Endodermal cell (in vitro differentiated cells): ENCODE results near the gene PJA2. TPM values are rescaled to one million over a fixed set of nuclear protein-coding genes. Genes with fewer than 3 reads are reported as not detected.

Experiments
- DNase-seq: peaks from one replicate; pipeline ENCODE4 v3.0.0-alpha.2; 2017
- H3K27ac ChIP-seq: 2 replicates; pipeline ENCODE4 v1.5.1; 2013; ENCODE audit warnings: mild to moderate bottlenecking, low read depth, low read length, moderate library complexity
- H3K27me3 ChIP-seq: 2 replicates; pipeline ENCODE4 v1.6.1; 2013; ENCODE audit warnings: mild to moderate bottlenecking, low read length, moderate library complexity; ENCODE audit not compliant: insufficient read depth, control insufficient read depth, poor library complexity, severe bottlenecking
- H3K36me3 ChIP-seq: 2 replicates; pipeline ENCODE4 v1.7.0; 2013; ENCODE audit warnings: mild to moderate bottlenecking, low read length, moderate library complexity; ENCODE audit not compliant: control insufficient read depth, insufficient read depth
- H3K4me1 ChIP-seq: one replicate; pipeline ENCODE4 v1.7.0; 2013; ENCODE audit warnings: low read length; ENCODE audit not compliant: control insufficient read depth, insufficient read depth
- H3K4me3 ChIP-seq: 2 replicates; pipeline ENCODE4 v1.5.1; 2013; ENCODE audit warnings: mild to moderate bottlenecking, low read length, moderate library complexity
- H3K9ac ChIP-seq: 2 replicates; pipeline ENCODE4 v1.6.1; 2013; ENCODE audit warnings: mild to moderate bottlenecking, low read length, moderate library complexity; ENCODE audit not compliant: poor library complexity, severe bottlenecking; ENCODE audit errors: extremely low read depth
- H3K9me3 ChIP-seq: 2 replicates; pipeline ENCODE4 v1.6.1; 2013; ENCODE audit warnings: mild to moderate bottlenecking, low read length, moderate library complexity; ENCODE audit not compliant: control insufficient read depth
- H3K27ac Mint-ChIP-seq: 2 replicates; pipeline ENCODE4 v1.8.0; 2020; ENCODE audit warnings: mixed read lengths
- H3K27me3 Mint-ChIP-seq: 2 replicates; pipeline ENCODE4 v1.8.0; 2021; ENCODE audit warnings: mild to moderate bottlenecking, mixed read lengths; ENCODE audit not compliant: insufficient read depth
- H3K36me3 Mint-ChIP-seq: 2 replicates; pipeline ENCODE4 v1.8.0; 2020; ENCODE audit warnings: low read depth, mixed read lengths
- H3K4me1 Mint-ChIP-seq: 2 replicates; pipeline ENCODE4 v1.8.0; 2020; ENCODE audit warnings: mixed read lengths
- H3K4me3 Mint-ChIP-seq: 2 replicates; pipeline ENCODE4 v1.8.0; 2020; ENCODE audit warnings: mild to moderate bottlenecking, moderate library complexity, mixed read lengths
- H3K9me3 Mint-ChIP-seq: 2 replicates; pipeline ENCODE4 v1.8.0; 2020; ENCODE audit warnings: mild to moderate bottlenecking, mixed read lengths
- WGBS, 2 experiments: methylation state at CpG; one replicate each; pipeline versions ENCODE4 v1.1.5 to v1.1.7; 2013; ENCODE audit warnings: missing lambda C conversion rate in 2 of 2, mixed read lengths in 1 of 2; ENCODE audit not compliant: insufficient coverage in 1 of 2, insufficient read length in 1 of 2; 5-methylcytosine and 5-hydroxymethylcytosine counted together
- long read RNA-seq, 4 experiments: library from polyadenylated mRNA in 2 of 4; library from RNA in 1 of 4; library from capped mRNA in 1 of 4; stranded (forward) in 3 of 4; unstranded in 1 of 4; transcript quantifications; one replicate each; pipeline ENCODE4 v2.0.0, GENCODE V29; 2020 to 2021; ENCODE audit warnings: inconsistent platforms in 1 of 4
- polyA plus RNA-seq, 2 experiments: library from polyadenylated mRNA; stranded (reverse); fragments of 50-300 nt; gene quantifications; one replicate each; pipeline ENCODE4 v1.2.3, GENCODE V29; 2013
- total RNA-seq, 2 donors: library from RNA; stranded (reverse); fragmentation: NEBNext Ultra II Directional in 1 of 2; extraction: Animal tissue kit (Norgen Biotek cat#: 25700) in 1 of 2; gene quantifications; 2 replicates in 1 of 2; 3 replicates in 1 of 2; pipeline ENCODE4 v1.2.1, GENCODE V29; 2021
- TF ChIP-seq, protein P1 (sequence below): fragments of 200-600 bp; sonication (generic); conservative IDR thresholded peaks from 2 replicates; pipeline ENCODE4 v1.5.0; 2021; ENCODE audit warnings: antibody characterized with exemption, mild to moderate bottlenecking

Gene PJA2, protein sequence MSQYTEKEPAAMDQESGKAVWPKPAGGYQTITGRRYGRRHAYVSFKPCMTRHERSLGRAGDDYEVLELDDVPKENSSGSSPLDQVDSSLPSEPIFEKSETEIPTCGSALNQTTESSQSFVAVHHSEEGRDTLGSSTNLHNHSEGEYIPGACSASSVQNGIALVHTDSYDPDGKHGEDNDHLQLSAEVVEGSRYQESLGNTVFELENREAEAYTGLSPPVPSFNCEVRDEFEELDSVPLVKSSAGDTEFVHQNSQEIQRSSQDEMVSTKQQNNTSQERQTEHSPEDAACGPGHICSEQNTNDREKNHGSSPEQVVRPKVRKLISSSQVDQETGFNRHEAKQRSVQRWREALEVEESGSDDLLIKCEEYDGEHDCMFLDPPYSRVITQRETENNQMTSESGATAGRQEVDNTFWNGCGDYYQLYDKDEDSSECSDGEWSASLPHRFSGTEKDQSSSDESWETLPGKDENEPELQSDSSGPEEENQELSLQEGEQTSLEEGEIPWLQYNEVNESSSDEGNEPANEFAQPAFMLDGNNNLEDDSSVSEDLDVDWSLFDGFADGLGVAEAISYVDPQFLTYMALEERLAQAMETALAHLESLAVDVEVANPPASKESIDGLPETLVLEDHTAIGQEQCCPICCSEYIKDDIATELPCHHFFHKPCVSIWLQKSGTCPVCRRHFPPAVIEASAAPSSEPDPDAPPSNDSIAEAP
- total RNA-seq: 10 to 100 TPM; 61.9 to 64.7 TPM
- 80.1 TPM for polyA plus RNA-seq (2013, experiment 1 of 2)
- polyA plus RNA-seq (2013, experiment 2 of 2): 78.0 TPM
- long read RNA-seq, experiment 1, full-length matches to known transcripts: 4 of 22 reads
- long read RNA-seq, experiment 1, partial matches to known transcripts: 5 of 22 reads
- long read RNA-seq, experiment 1, other reads (novel, unspliced or antisense): 13 of 22 reads
- long read RNA-seq, experiment 2, full-length matches to known transcripts: 134 of 166 reads
- long read RNA-seq, experiment 2, partial matches to known transcripts: 19 of 166 reads
- long read RNA-seq, experiment 2, other reads (novel, unspliced or antisense): 13 of 166 reads
- long read RNA-seq, experiment 3, full-length matches to known transcripts: 257 of 301 reads
- long read RNA-seq, experiment 3, partial matches to known transcripts: 25 of 301 reads
- long read RNA-seq, experiment 3, other reads (novel, unspliced or antisense): 19 of 301 reads
- long read RNA-seq, experiment 4, full-length matches to known transcripts: 6 of 32 reads
- long read RNA-seq, experiment 4, partial matches to known transcripts: 24 of 32 reads
- long read RNA-seq, experiment 4, other reads (novel, unspliced or antisense): 2 of 32 reads

DNA sequence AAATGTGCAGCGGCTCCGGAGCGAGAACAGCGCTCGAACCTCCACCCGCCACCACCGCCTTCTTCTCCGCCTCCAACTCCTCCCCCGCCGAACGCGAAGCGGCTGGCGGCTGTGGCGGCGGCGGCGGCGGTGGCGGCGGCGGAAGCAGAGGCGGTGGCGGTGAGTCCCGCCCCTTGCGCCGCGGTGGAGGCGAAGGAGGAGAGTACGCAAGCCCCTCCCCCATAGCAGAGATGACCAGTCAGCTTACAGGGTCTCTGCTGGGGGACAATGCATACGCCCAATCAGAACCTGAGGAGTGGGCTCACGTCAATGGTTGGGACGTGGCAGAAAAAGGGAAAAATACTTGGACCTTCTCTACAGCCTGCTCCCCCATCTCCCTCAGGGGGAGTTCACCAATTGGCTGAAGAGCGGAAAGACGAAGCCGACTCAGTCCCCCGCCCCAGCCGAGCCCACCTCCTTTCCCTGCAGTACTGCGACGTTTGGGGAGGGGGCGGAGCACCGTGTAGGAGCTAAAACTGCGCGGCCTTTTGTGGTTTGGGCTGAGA lies at the start of gene PJA2:
Gene PJA2 (minus strand): TSS at position 131 of the 545 bp plus-strand sequence. CDS start 26,541 bp downstream, outside the sequence.
- H3K9me3 Mint-ChIP-seq: peaks cover 13% of the 10 kb centered on the region
- peaks cover 12% of the 10 kb centered on the region for H3K4me1 ChIP-seq
- TF ChIP-seq, protein P1, sequence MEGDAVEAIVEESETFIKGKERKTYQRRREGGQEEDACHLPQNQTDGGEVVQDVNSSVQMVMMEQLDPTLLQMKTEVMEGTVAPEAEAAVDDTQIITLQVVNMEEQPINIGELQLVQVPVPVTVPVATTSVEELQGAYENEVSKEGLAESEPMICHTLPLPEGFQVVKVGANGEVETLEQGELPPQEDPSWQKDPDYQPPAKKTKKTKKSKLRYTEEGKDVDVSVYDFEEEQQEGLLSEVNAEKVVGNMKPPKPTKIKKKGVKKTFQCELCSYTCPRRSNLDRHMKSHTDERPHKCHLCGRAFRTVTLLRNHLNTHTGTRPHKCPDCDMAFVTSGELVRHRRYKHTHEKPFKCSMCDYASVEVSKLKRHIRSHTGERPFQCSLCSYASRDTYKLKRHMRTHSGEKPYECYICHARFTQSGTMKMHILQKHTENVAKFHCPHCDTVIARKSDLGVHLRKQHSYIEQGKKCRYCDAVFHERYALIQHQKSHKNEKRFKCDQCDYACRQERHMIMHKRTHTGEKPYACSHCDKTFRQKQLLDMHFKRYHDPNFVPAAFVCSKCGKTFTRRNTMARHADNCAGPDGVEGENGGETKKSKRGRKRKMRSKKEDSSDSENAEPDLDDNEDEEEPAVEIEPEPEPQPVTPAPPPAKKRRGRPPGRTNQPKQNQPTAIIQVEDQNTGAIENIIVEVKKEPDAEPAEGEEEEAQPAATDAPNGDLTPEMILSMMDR: peak; percentile 41
- H3K9me3 ChIP-seq: peaks cover 20% of the 10 kb centered on the region
- peak within 1 kb of the TSS; percentile 98 for H3K27ac Mint-ChIP-seq
- 0% methylated on average over 3 to 44 of the region's 44 CpGs for WGBS, 2 experiments
- no peaks in the 10 kb centered on the region for H3K27me3 ChIP-seq
- peak within 1 kb of the TSS; percentile 95 for H3K27ac ChIP-seq
- peak within 1 kb of the TSS; percentile 97 for H3K4me3 ChIP-seq
- peaks cover 33% of the 10 kb centered on the region for H3K4me1 Mint-ChIP-seq
- peaks cover 14% of the 10 kb centered on the region for H3K36me3 Mint-ChIP-seq
- H3K4me3 Mint-ChIP-seq: peak within 1 kb of the TSS; percentile 99
- no peaks in the 10 kb centered on the region for H3K27me3 Mint-ChIP-seq
- peaks cover 10% of the 10 kb centered on the region for H3K36me3 ChIP-seq
- peak; percentile 99 for DNase-seq
- H3K9ac ChIP-seq: peak within 1 kb of the TSS; percentile 81

DNA sequence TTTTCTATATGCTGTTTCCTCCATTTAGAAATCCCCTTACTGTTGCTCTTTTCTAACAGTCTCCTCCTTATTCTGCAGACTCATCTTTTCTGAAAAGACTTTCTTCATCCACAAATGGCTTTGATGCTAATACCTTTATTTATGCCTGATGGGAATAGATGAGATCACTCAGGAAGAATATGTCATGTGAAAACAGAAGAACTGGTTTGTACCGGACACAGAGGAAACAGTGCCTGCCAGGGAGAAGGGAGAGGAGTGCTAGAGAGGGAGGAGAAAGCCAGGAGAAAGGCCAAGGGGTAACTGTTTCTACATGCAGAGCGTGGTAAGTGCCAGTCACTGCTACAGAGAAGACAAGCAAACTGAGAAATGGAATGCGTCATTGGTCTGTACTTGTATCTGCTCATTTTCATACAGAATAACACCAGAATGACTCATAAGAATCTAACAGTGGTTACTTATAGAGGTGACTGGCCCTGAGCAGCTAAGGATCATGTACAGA lies 45.9 kb upstream of the PJA2 start:
- 74 to 96% methylated on average over 2 to 3 of the region's 3 CpGs for WGBS, 2 experiments
- Mint-ChIP-seq H3K27me3 (no peaks in the 10 kb centered on the region), H3K4me3 (no peak overlapping the region), H3K36me3 (no peaks in the 10 kb centered on the region), H3K27ac (no peak overlapping the region), H3K9me3 (peaks cover 16% of the 10 kb centered on the region), H3K4me1 (no peaks in the 10 kb centered on the region)
- Histone ChIP-seq H3K4me3 (no peak overlapping the region), H3K9me3 (no peaks in the 10 kb centered on the region), H3K9ac (no peak overlapping the region), H3K36me3 (no peaks in the 10 kb centered on the region), H3K27me3 (no peaks in the 10 kb centered on the region), H3K4me1 (no peaks in the 10 kb centered on the region), H3K27ac (peak overlapping the region; percentile 8)
- TF ChIP-seq, protein P1: no peak
- DNase-seq: no peak
